ENCODE data around the gene DUSP22.

DUSP22 gene

DNA sequence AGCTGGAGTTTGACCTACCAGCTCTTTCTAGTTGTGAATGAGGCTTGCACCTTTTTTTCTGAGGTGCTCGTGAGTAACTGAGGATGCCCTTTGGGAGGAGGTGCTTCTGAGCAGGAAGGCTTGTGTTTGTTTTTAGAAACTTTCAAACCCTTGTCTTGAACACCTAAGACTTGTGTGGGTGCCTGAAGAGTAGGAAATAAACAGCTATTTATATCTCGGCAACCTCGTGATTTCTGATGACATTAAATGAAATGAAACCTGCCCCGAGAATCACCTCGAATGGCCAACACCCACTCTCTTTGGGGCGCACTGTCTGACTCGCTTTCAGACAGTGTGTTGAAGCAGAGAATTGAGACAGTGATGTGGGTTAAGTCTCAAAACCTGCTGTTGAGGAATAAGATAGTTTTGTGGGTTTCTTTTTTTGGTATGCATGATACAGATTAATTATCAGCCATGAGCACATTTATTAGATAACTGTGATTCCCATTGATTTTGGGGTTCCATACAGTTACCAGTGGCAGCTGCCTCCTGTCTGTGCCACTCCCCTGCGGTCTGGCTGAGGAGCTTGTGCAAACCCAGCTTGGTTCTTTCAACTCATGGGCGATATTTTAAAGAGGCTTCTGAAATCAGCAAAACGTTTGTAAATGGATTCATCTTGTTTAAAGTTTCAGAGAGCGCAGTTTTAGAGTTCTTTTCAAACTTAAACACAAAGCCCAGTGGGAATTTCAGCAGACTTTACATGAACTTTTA, 107.7 kb downstream of the DUSP22 start:
- Mint-ChIP-seq H3K4me3 (no peak overlapping the region), H3K27me3 (ENCODE audit: low read depth, poor library complexity) (peaks cover 65% of the 10 kb centered on the region), H3K9me3 (peaks cover 15% of the 10 kb centered on the region), H3K36me3 (ENCODE audit: low read depth) (peaks cover 10% of the 10 kb centered on the region), H3K27ac (no peak overlapping the region), H3K4me1 (peaks cover 4% of the 10 kb centered on the region)
- no peak for DNase-seq
- TF ChIP-seq, protein P1, sequence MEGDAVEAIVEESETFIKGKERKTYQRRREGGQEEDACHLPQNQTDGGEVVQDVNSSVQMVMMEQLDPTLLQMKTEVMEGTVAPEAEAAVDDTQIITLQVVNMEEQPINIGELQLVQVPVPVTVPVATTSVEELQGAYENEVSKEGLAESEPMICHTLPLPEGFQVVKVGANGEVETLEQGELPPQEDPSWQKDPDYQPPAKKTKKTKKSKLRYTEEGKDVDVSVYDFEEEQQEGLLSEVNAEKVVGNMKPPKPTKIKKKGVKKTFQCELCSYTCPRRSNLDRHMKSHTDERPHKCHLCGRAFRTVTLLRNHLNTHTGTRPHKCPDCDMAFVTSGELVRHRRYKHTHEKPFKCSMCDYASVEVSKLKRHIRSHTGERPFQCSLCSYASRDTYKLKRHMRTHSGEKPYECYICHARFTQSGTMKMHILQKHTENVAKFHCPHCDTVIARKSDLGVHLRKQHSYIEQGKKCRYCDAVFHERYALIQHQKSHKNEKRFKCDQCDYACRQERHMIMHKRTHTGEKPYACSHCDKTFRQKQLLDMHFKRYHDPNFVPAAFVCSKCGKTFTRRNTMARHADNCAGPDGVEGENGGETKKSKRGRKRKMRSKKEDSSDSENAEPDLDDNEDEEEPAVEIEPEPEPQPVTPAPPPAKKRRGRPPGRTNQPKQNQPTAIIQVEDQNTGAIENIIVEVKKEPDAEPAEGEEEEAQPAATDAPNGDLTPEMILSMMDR (IDR thresholded peaks at IDR 0.05) = no peak

DNA sequence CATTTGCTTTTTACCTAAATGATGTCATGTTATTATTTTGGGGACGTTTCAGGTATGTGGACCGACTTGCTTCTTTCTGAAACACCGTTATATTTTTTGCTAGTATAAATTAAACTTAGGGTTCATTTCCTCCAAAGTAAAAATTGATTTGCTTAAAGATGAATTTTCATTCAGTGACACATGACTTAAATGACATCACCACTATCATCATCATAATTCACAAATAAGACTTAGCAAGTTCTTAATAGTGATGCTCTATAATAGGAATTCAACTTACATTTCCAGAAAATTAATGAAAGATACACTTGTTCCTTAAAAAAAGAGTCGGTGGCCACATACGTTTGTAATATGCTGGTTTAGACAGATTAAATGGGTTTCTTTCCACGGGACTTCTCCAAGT, 108.5 kb downstream of the DUSP22 start:
- TF ChIP-seq, protein P1 (IDR thresholded peaks at IDR 0.05) = no peak
- Mint-ChIP-seq H3K9me3 (peaks cover 21% of the 10 kb centered on the region), H3K27me3 (ENCODE audit: low read depth, poor library complexity) (peaks cover 56% of the 10 kb centered on the region), H3K4me3 (no peak overlapping the region), H3K27ac (no peak overlapping the region), H3K4me1 (peaks cover 7% of the 10 kb centered on the region), H3K36me3 (ENCODE audit: low read depth) (peaks cover 12% of the 10 kb centered on the region)
- DNase-seq = no peak

Measured in nephron progenitor cell (in vitro differentiated cells).